HepG2 (cell line): ENCODE data around the gene ZMIZ1. TPM values are rescaled to one million over a fixed set of nuclear protein-coding genes. Genes with fewer than 3 reads are reported as not detected.

Source experiments
- ARID3A ChIP-seq: IDR thresholded peaks from 2 replicates; pipeline ENCODE4 v1.6.1; 2012; ENCODE audit warnings: low read depth, low read length, improper control_type of control experiment
- HIC2 ChIP-seq: sonication (generic); formaldehyde crosslinking; IDR thresholded peaks from 2 replicates; pipeline ENCODE4 v1.9.0; 2022; ENCODE audit warnings: low read depth, missing genetic modification reagents
- HMG20A ChIP-seq: IDR thresholded peaks from 2 replicates; pipeline ENCODE4 v1.6.1; 2016; ENCODE audit warnings: borderline replicate concordance
- ISL2 ChIP-seq: sonication (generic); formaldehyde crosslinking; IDR thresholded peaks from 2 replicates; pipeline ENCODE4 v1.5.0; 2020; ENCODE audit warnings: missing genetic modification reagents
- JARID2 ChIP-seq: sonication (generic); formaldehyde crosslinking; IDR thresholded peaks from 2 replicates; pipeline ENCODE4 v1.8.1; 2023; ENCODE audit warnings: missing genetic modification reagents, inconsistent platforms; ENCODE audit not compliant: insufficient replicate concordance
- JUNB ChIP-seq: sonication (generic); formaldehyde crosslinking; IDR thresholded peaks from 2 replicates; pipeline ENCODE4 v1.8.0; 2022; ENCODE audit warnings: missing genetic modification reagents, mild to moderate bottlenecking, borderline replicate concordance
- NCOA1 ChIP-seq: sonication (generic); formaldehyde crosslinking; IDR thresholded peaks from 2 replicates; pipeline ENCODE4 v1.9.0; 2021; ENCODE audit warnings: missing genetic modification reagents
- POLR2A ChIP-seq, 2 experiments: IDR thresholded peaks; 2 replicates each; pipeline ENCODE4 v1.6.1; 2011; ENCODE audit warnings: low read depth in 2 of 2, low read length in 2 of 2, mild to moderate bottlenecking in 1 of 2, moderate library complexity in 1 of 2; ENCODE audit not compliant: insufficient read depth in 1 of 2
- RFX3 ChIP-seq: IDR thresholded peaks from 2 replicates; pipeline ENCODE4 v1.6.1; 2016; ENCODE audit warnings: missing biosample characterization, missing genetic modification reagents
- SETDB1 ChIP-seq: sonication (generic); formaldehyde crosslinking; IDR thresholded peaks from 2 replicates; pipeline ENCODE4 v1.5.1; 2020; ENCODE audit warnings: missing genetic modification reagents, mild to moderate bottlenecking, borderline replicate concordance
- THAP7 ChIP-seq: sonication (generic); formaldehyde crosslinking; IDR thresholded peaks from 2 replicates; pipeline ENCODE4 v1.8.1; 2023; ENCODE audit warnings: mild to moderate bottlenecking, missing genetic modification reagents
- ZFP36L1 ChIP-seq: sonication (generic); formaldehyde crosslinking; IDR thresholded peaks from 2 replicates; pipeline ENCODE4 v1.8.0; 2022; ENCODE audit warnings: mild to moderate bottlenecking, missing genetic modification reagents, moderate library complexity
- ZNF180 ChIP-seq: sonication (generic); formaldehyde crosslinking; IDR thresholded peaks from 2 replicates; pipeline ENCODE4 v1.4.0; 2020; ENCODE audit warnings: low read depth, missing genetic modification reagents, borderline replicate concordance
- ZNF33B ChIP-seq: sonication (generic); formaldehyde crosslinking; IDR thresholded peaks from 2 replicates; pipeline ENCODE4 v1.5.1; 2020; ENCODE audit warnings: mild to moderate bottlenecking, missing genetic modification reagents
- ZNF362 ChIP-seq: sonication (generic); formaldehyde crosslinking; IDR thresholded peaks from 2 replicates; pipeline ENCODE4 v1.4.0; 2020; ENCODE audit warnings: missing genetic modification reagents, mild to moderate bottlenecking, borderline replicate concordance
- ZNF512 ChIP-seq: sonication (generic); formaldehyde crosslinking; IDR thresholded peaks from 2 replicates; pipeline ENCODE4 v1.4.0; 2020; ENCODE audit warnings: mild to moderate bottlenecking, missing genetic modification reagents
- ZNF557 ChIP-seq: sonication (generic); formaldehyde crosslinking; IDR thresholded peaks from 2 replicates; pipeline ENCODE4 v1.4.0; 2020; ENCODE audit warnings: missing genetic modification reagents
- ZNF574 ChIP-seq: sonication (generic); formaldehyde crosslinking; IDR thresholded peaks from 2 replicates; pipeline ENCODE4 v1.4.0; 2020; ENCODE audit warnings: missing genetic modification reagents
- ZNF788 ChIP-seq: sonication (generic); formaldehyde crosslinking; IDR thresholded peaks from 2 replicates; pipeline ENCODE4 v1.5.0; 2020; ENCODE audit warnings: mild to moderate bottlenecking, missing genetic modification reagents, borderline replicate concordance
- ZNF878 ChIP-seq: sonication (generic); formaldehyde crosslinking; IDR thresholded peaks from 2 replicates; pipeline ENCODE4 v1.8.1; 2023; ENCODE audit warnings: mild to moderate bottlenecking, missing genetic modification reagents, moderate library complexity
- polyA plus RNA-seq, 8 experiments: library from polyadenylated mRNA; depleted of rRNA in 3 of 8; stranded (reverse) in 7 of 8; unstranded in 1 of 8; fragments of >200 nt; fragmentation: Illumina TruSeq in 4 of 8; extraction: Trizol in 4 of 8; gene quantifications; 2 replicates each; pipeline versions ENCODE4 v1.2.1 to v1.2.3, GENCODE V29; 2011 to 2016; ENCODE audit warnings: low read depth in 4 of 8, missing spikeins in 1 of 8, mixed read lengths in 1 of 8; ENCODE audit not compliant: insufficient read depth in 1 of 8
- total RNA-seq, 5 experiments: library from RNA; depleted of rRNA; stranded (reverse); fragments of >200 nt; fragmentation: Illumina TruSeq; extraction: Trizol; gene quantifications; 2 replicates each; pipeline ENCODE4 v1.2.3, GENCODE V29; 2016; ENCODE audit warnings: low read depth in 1 of 5

ZMIZ1 gene
- total and polyA plus RNA-seq, 2 of the 13 experiments (the other 11 are each of a cell fraction or from before 2014, with no cell fraction given), result 5.3 to 10.2 TPM

- TF ChIP-seq ZFP36L1 (CRISPR knock-in tag), result no peak
- TF ChIP-seq ZNF788 (CRISPR knock-in tag), result peak; percentile 57; the same call in 1 of the 2 replicates
- no peak for TF ChIP-seq POLR2A (IDR thresholded peaks at IDR 0.05; ENCODE audit: insufficient read depth in 1 of 2, low read depth in 2 of 2, low read length in 2 of 2)
- no peak for TF ChIP-seq ZNF33B
- TF ChIP-seq ARID3A, result no peak
- TF ChIP-seq ZNF362 (CRISPR knock-in tag), result no peak
- TF ChIP-seq ZNF574 (CRISPR knock-in tag), result no peak; the same call in 1 of the 2 replicates
- no peak for TF ChIP-seq NCOA1 (CRISPR knock-in tag)
- TF ChIP-seq ZNF557 (CRISPR knock-in tag), result no peak
- 0 out of 2 replicates have a peak, but pooled peaks have one; percentile 32 for TF ChIP-seq THAP7 (CRISPR knock-in tag)
- TF ChIP-seq JUNB (CRISPR knock-in tag), result no peak
- TF ChIP-seq RFX3, result no peak
- no peak for TF ChIP-seq ZNF878 (CRISPR knock-in tag)
- TF ChIP-seq JARID2 (CRISPR knock-in tag), result no peak
- no peak for TF ChIP-seq SETDB1
- TF ChIP-seq HMG20A, result peak; percentile 67; the same call in 1 of the 2 replicates
- no peak for TF ChIP-seq ZNF512 (CRISPR knock-in tag)
- TF ChIP-seq ISL2 (CRISPR knock-in tag), result no peak
- TF ChIP-seq HIC2 (CRISPR knock-in tag), result peak; percentile 82
- TF ChIP-seq ZNF180 (CRISPR knock-in tag), result no peak
Observed at GRCh38 chr10:79105150-79105739, 36.5 kb downstream of the ZMIZ1 start (continued).
